HT1080 (cell line): ENCODE measurements around the gene FAM43A. TPM values are rescaled to one million over a fixed set of nuclear protein-coding genes. Genes with fewer than 3 reads are reported as not detected.

ENCODE experiments used
- small RNA-seq: library from RNA; depleted of rRNA; stranded (forward); fragments of <200 nt; gene quantifications from one replicate; pipeline ENCODE3, GENCODE V24; 2014
- total RNA-seq: library from RNA; depleted of rRNA; stranded (reverse); fragments of >200 nt; shearing (Covaris generic); gene quantifications from 2 replicates; pipeline ENCODE4 v1.2.3, GENCODE V29; 2014; rRNA removed

Gene FAM43A
- total RNA-seq, 1 experiment from 2014 or later: 6.6 TPM

Small RNA genes within 50 kb of the gene (small RNA-seq; reads per million reads assigned to genes)
- not detected for gene AC046143.2

Other genes with a start within 250 kb of the FAM43A start
- 153 and 157 TPM in 2 replicates for gene ATP13A3, start 198.9 kb upstream of the FAM43A start, total RNA-seq
- 16.9 TPM in 2 replicates for gene TMEM44, start 52.5 kb upstream of the FAM43A start, total RNA-seq
- 103 and 108 TPM in 2 replicates for gene LSG1, start 13.7 kb upstream of the FAM43A start, total RNA-seq